Panc1 (cell line): ENCODE measurements around the gene PGA5. TPM values are rescaled to one million over a fixed set of nuclear protein-coding genes. Genes with fewer than 3 reads are reported as not detected.
"Not testable (repeated sequence)": the region's sequence is repeated elsewhere in the genome, so short reads cannot be mapped to it uniquely, and the experiment has no call there.

ENCODE experiments used
- ATAC-seq: fragments of 200-7000 bp; cut with Tn5 transposase; 2 replicates; pipeline ENCODE4 v1.9.1; 2020; ENCODE audit warnings: mild to moderate bottlenecking, moderate library complexity
- BruUV-seq: library from RNA; stranded (reverse); fragments of 400-500 nt; replicated peaks from 2 replicates; lab custom pipeline; 2021; lab: Mats Ljungman, UMichigan
- CTCF ChIA-PET: fragments of 300-600 bp; sonication (Branson Sonifier 250); formaldehyde crosslinking; loops from one replicate; lab custom pipeline; 2022; ENCODE audit warnings: antibody characterized with exemption; lab: Charles Lee
- POLR2A ChIA-PET: fragments of 300-600 bp; sonication (Branson Sonifier 250); formaldehyde crosslinking; loops from one replicate; lab custom pipeline; 2022; ENCODE audit warnings: antibody characterized with exemption; lab: Charles Lee
- DNase-seq: peaks from one replicate; pipeline ENCODE4 v3.0.0-alpha.2; 2010; ENCODE audit warnings: low read depth, low spot score
- H3K27ac ChIP-seq: 2 replicates; pipeline ENCODE4 v1.5.1; 2011; ENCODE audit warnings: mild to moderate bottlenecking, low read length, inconsistent platforms
- H3K27me3 ChIP-seq: fragments of 200-500 bp; sonication (Bioruptor generic); 2 replicates; pipeline ENCODE4 v1.6.0; 2014; ENCODE audit warnings: low read length, inconsistent platforms; ENCODE audit not compliant: control insufficient read depth, insufficient read depth
- H3K36me3 ChIP-seq: fragments of 200-500 bp; sonication (Bioruptor generic); 2 replicates; pipeline ENCODE4 v1.5.1; 2014; ENCODE audit warnings: inconsistent platforms, mild to moderate bottlenecking, low read length, moderate library complexity; ENCODE audit not compliant: control insufficient read depth, insufficient read depth
- H3K4me1 ChIP-seq: 2 replicates; pipeline ENCODE4 v1.5.1; 2011; ENCODE audit warnings: inconsistent platforms, mild to moderate bottlenecking, low read length, moderate library complexity; ENCODE audit not compliant: control insufficient read depth, insufficient read depth
- H3K4me3 ChIP-seq, 2 experiments: 2 replicates each; pipeline ENCODE4 v1.5.1; 2011 to 2012; ENCODE audit warnings: low read depth in 2 of 2, low read length in 2 of 2, mild to moderate bottlenecking in 2 of 2, inconsistent platforms in 1 of 2, moderate library complexity in 1 of 2
- H3K9me3 ChIP-seq: fragments of 200-500 bp; sonication (Bioruptor generic); 2 replicates; pipeline ENCODE4 v1.5.1; 2014; ENCODE audit warnings: low read depth, mild to moderate bottlenecking, inconsistent platforms, low read length, moderate library complexity; ENCODE audit not compliant: control insufficient read depth, insufficient read depth
- CTCF ChIP-seq: fragments of 450-650 bp; IDR thresholded peaks from 2 replicates; pipeline ENCODE4 v1.5.1; 2017; ENCODE audit warnings: mild to moderate bottlenecking
- POLR2AphosphoS5 ChIP-seq: IDR thresholded peaks from 2 replicates; pipeline ENCODE4 v1.6.1; 2012; ENCODE audit warnings: mild to moderate bottlenecking, low read depth, low read length, moderate library complexity
- SIN3A ChIP-seq: IDR thresholded peaks from 2 replicates; pipeline ENCODE4 v1.6.1; 2012; ENCODE audit warnings: low read depth, mild to moderate bottlenecking, low read length, moderate library complexity, borderline replicate concordance; ENCODE audit not compliant: insufficient read depth
- TCF7L2 ChIP-seq: IDR thresholded peaks from 2 replicates; pipeline ENCODE4 v1.6.1; 2011; ENCODE audit warnings: mild to moderate bottlenecking, low read depth, low read length, inconsistent platforms
- in situ Hi-C: cut with HindIII; loops from 2 replicates; pipeline ENCODE4 v1.10.0; 2016; ENCODE audit warnings: low sequenced_read_pairs, low pct_unique_long_range_greater_than_20kb
- intact Hi-C: fragments of 100-400 bp; cut with micrococcal nuclease; formaldehyde crosslinking; loops from one replicate; pipeline ENCODE4 v1.10.0; 2022; ENCODE audit not compliant: unreplicated experiment
- total RNA-seq: library from RNA; stranded (reverse); gene quantifications from one replicate; pipeline ENCODE4 v1.2.1, GENCODE V29; 2021; ENCODE audit not compliant: unreplicated experiment
- TF ChIP-seq, protein P1 (sequence below), 2 experiments: IDR thresholded peaks; 2 replicates each; pipeline ENCODE4 v1.6.1; 2011 to 2012; ENCODE audit warnings: low read depth in 2 of 2, control low read depth in 1 of 2, low read length in 1 of 2, mild to moderate bottlenecking in 1 of 2, moderate library complexity in 1 of 2; ENCODE audit not compliant: insufficient read depth in 1 of 2

Gene PGA5
- total RNA-seq, 1 experiment from 2014 or later, result not detected

DNA sequence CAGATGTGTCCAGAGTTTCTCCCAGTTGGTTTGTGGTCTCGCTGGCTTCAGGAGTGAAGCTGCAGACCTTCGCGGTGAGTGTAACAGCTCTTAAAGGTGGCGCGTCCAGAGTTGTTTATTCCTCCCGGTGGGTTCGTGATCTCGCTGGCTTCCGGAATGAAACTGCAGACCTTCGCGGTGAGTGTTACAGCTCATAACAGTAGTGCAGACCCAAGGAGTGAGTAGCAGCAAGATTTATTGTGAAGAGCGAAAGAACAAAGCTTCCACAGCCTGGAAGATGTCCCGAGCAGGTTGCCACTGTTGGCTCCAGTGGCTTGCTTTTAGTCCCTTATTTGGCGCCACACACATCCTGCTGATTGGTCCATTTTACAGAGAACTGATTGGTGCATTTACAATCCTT lies 39.5 kb upstream of the PGA5 start:
- TF ChIP-seq POLR2AphosphoS5 (no peak), CTCF (no peak), TCF7L2 (no peak), SIN3A (no peak)
- TF ChIP-seq, protein P1, sequence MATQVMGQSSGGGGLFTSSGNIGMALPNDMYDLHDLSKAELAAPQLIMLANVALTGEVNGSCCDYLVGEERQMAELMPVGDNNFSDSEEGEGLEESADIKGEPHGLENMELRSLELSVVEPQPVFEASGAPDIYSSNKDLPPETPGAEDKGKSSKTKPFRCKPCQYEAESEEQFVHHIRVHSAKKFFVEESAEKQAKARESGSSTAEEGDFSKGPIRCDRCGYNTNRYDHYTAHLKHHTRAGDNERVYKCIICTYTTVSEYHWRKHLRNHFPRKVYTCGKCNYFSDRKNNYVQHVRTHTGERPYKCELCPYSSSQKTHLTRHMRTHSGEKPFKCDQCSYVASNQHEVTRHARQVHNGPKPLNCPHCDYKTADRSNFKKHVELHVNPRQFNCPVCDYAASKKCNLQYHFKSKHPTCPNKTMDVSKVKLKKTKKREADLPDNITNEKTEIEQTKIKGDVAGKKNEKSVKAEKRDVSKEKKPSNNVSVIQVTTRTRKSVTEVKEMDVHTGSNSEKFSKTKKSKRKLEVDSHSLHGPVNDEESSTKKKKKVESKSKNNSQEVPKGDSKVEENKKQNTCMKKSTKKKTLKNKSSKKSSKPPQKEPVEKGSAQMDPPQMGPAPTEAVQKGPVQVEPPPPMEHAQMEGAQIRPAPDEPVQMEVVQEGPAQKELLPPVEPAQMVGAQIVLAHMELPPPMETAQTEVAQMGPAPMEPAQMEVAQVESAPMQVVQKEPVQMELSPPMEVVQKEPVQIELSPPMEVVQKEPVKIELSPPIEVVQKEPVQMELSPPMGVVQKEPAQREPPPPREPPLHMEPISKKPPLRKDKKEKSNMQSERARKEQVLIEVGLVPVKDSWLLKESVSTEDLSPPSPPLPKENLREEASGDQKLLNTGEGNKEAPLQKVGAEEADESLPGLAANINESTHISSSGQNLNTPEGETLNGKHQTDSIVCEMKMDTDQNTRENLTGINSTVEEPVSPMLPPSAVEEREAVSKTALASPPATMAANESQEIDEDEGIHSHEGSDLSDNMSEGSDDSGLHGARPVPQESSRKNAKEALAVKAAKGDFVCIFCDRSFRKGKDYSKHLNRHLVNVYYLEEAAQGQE (IDR thresholded peaks at IDR 0.05; ENCODE audit: insufficient read depth in 1 of 2, low read depth in 2 of 2, low read length in 1 of 2), result no peak
- DNase-seq (no peak), ATAC-seq (no peak)
- peaks cover 4% of the 10 kb centered on the region; the same call in 1 of the 2 replicates for H3K27me3 ChIP-seq
- H3K4me1 ChIP-seq, result no peaks in the 10 kb centered on the region
- H3K9me3 ChIP-seq, result no peaks in the 10 kb centered on the region
- no peak overlapping the region for H3K27ac ChIP-seq
- POLR2A ChIA-PET, result no interaction called here
- H3K36me3 ChIP-seq, result no peaks in the 10 kb centered on the region
- CTCF ChIA-PET, result no interaction called here
- BruUV-seq, result no TSS peak
- intact Hi-C loops (no loop called here), in situ Hi-C loops (no loop called here)
- no peak overlapping the region for H3K4me3 ChIP-seq

DNA sequence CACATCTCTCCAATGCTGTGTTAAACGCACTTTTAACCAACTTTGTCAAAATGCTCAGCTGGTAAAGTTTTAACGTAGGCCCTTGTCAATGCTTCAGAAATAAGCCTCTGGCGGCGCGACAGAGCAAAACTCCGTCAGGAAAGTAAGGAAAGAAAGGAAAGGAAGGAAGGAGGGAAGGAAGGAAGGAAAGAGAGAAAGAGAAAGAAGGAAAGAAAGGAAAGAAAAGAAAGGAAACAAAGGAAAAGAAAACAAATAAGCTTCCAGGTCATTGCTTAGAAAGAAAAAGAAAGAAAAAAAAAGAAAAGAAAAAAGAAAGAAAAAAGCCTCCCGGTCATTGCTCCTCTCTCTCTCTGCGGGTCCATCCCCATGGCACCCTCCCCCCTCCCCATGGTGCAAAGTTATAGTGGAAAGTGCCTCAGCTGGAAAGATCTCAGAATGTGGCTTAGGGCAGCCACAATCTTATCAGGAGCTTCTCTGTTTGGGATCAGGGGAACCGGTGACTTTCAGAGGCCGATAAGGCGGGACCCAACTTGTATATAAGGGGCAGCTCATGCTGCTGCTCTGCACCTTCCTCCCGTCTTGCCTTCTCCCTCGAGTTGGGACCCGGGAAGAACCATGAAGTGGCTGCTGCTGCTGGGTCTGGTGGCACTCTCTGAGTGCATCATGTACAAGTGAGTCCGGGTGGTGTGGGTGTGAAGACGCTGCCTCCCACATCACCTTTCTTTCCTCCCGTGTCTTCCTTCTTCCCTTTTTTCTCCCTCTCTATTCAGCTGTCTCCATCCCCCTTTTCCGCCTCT lies 37.8 kb upstream of the PGA5 start, which contains the start of gene PGA3:
PGA3 (plus strand) TSS at position 566 of the 797 bp plus-strand sequence; CDS start at position 616, 50 bp downstream.
- H3K4me1 ChIP-seq, in situ Hi-C loops, H3K4me3 ChIP-seq, CTCF ChIA-PET, H3K27me3 ChIP-seq, H3K36me3 ChIP-seq, BruUV-seq, H3K27ac ChIP-seq, POLR2A ChIA-PET, ATAC-seq, H3K9me3 ChIP-seq, intact Hi-C loops, DNase-seq: not testable (repeated sequence)

GRCh38 chr11:61203873-61204272 lies 37.1 kb upstream of the PGA5 start:
- POLR2A ChIA-PET, H3K4me1 ChIP-seq, BruUV-seq, DNase-seq, H3K27me3 ChIP-seq, H3K4me3 ChIP-seq, intact Hi-C loops, CTCF ChIA-PET, H3K36me3 ChIP-seq, H3K9me3 ChIP-seq, H3K27ac ChIP-seq, in situ Hi-C loops, ATAC-seq: not testable (repeated sequence)

- DNase-seq, H3K4me1 ChIP-seq, ATAC-seq, POLR2A ChIA-PET, H3K27me3 ChIP-seq, BruUV-seq, H3K9me3 ChIP-seq, in situ Hi-C loops, CTCF ChIA-PET, H3K36me3 ChIP-seq, H3K27ac ChIP-seq, H3K4me3 ChIP-seq, intact Hi-C loops: not testable (repeated sequence)
Measured at GRCh38 chr11:61204502-61205059, 36.4 kb upstream of the PGA5 start.

DNA sequence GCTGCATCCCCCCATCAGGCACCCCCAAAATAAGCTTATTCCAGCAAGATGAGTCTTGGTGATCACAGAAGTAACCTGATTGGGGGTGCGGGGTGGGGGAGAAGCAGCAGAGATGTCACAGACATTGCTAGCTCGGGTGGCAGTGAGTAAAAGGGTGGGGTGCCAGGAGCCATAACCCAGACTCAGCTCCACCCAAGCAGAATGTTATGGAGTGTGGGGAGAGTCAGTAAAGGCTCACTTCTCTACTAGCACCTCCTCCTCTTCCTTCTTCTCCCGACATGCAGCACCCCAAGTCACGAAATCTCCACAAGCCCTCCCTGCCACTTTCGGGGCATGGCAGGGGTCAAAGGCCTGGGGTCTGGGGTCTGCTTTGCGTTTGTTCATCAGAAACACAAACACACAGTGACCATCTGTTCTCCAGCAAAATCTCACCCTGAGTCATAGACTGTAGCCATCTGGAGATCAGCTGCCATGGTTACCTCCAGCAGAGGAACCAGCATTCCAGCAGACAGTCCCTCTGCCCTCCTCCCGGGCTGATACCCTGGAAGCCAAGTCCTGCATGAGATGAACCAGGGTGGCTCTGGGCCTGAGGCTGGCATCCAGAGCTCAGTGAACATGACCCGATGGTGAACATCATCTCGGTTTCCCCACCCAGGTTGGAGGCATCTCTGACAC lies 33.2 kb upstream of the PGA5 start:
- in situ Hi-C loops, DNase-seq, H3K27me3 ChIP-seq, CTCF ChIA-PET, intact Hi-C loops, BruUV-seq, H3K36me3 ChIP-seq, H3K4me1 ChIP-seq, H3K9me3 ChIP-seq, POLR2A ChIA-PET, H3K4me3 ChIP-seq, ATAC-seq, H3K27ac ChIP-seq: not testable (repeated sequence)
